ENCODE measurements around the gene PPIL6.
"Not testable (repeated sequence)": the region's sequence is repeated elsewhere in the genome, so short reads cannot be mapped to it uniquely, and the experiment has no call there.

PPIL6 gene

GRCh38 chr6:109373331-109373730 lies 67.1 kb downstream of the PPIL6 start:
- no peak for DNase-seq (ENCODE audit: low spot score)
- in situ Hi-C loops (cut with MboI; ENCODE audit: low sequenced_read_pairs, unreplicated experiment), result no loop called here
- no peak for TF ChIP-seq CTCF (IDR thresholded peaks at IDR 0.05; ENCODE audit: borderline replicate concordance, control extremely low read depth, extremely low read depth, insufficient read depth, missing control alignments)

- TF ChIP-seq CTCF (IDR thresholded peaks at IDR 0.05; ENCODE audit: borderline replicate concordance, control extremely low read depth, extremely low read depth, insufficient read depth, missing control alignments), result no peak
- DNase-seq (ENCODE audit: low spot score), result no peak
- in situ Hi-C loops (cut with MboI; ENCODE audit: low sequenced_read_pairs, unreplicated experiment), result no loop called here
Observed at GRCh38 chr6:109372130-109372529, 68.3 kb downstream of the PPIL6 start.

GRCh38 chr6:109370792-109371191 lies 69.6 kb downstream of the PPIL6 start:
- in situ Hi-C loops (cut with MboI; ENCODE audit: low sequenced_read_pairs, unreplicated experiment), result no loop called here
- no peak for DNase-seq (ENCODE audit: low spot score)
- TF ChIP-seq CTCF (IDR thresholded peaks at IDR 0.05; ENCODE audit: borderline replicate concordance, control extremely low read depth, extremely low read depth, insufficient read depth, missing control alignments), result no peak

GRCh38 chr6:109370336-109370735 lies 70.1 kb downstream of the PPIL6 start:
- no peak for TF ChIP-seq CTCF (IDR thresholded peaks at IDR 0.05; ENCODE audit: borderline replicate concordance, control extremely low read depth, extremely low read depth, insufficient read depth, missing control alignments)
- in situ Hi-C loops (cut with MboI; ENCODE audit: low sequenced_read_pairs, unreplicated experiment), result no loop called here

GRCh38 chr6:109369728-109370127 lies 70.7 kb downstream of the PPIL6 start:
- DNase-seq (ENCODE audit: low spot score), result no peak
- TF ChIP-seq CTCF (IDR thresholded peaks at IDR 0.05; ENCODE audit: borderline replicate concordance, control extremely low read depth, extremely low read depth, insufficient read depth, missing control alignments), result no peak
- in situ Hi-C loops (cut with MboI; ENCODE audit: low sequenced_read_pairs, unreplicated experiment), result no loop called here

More at GRCh38 chr6:109370336-109370735, 70.1 kb downstream of the PPIL6 start:
- DNase-seq (ENCODE audit: low spot score), result no peak

GRCh38 chr6:109364382-109365078 lies 75.9 kb downstream of the PPIL6 start:
- in situ Hi-C loops (cut with MboI; ENCODE audit: low sequenced_read_pairs, unreplicated experiment); DNase-seq (ENCODE audit: low spot score): not testable (repeated sequence)

GRCh38 chr6:109363753-109364152 lies 76.7 kb downstream of the PPIL6 start:
- no peak for DNase-seq (ENCODE audit: low spot score)
- in situ Hi-C loops (cut with MboI; ENCODE audit: low sequenced_read_pairs, unreplicated experiment), result no loop called here
- no peak for TF ChIP-seq CTCF (IDR thresholded peaks at IDR 0.05; ENCODE audit: borderline replicate concordance, control extremely low read depth, extremely low read depth, insufficient read depth, missing control alignments)
